GM12878 (cell line): ENCODE results near the gene POU2F1. TPM values are rescaled to one million over a fixed set of nuclear protein-coding genes. Genes with fewer than 3 reads are reported as not detected.

ENCODE experiments used
- ATAC-seq: fragments of 200-7000 bp; cut with Tn5 transposase; 3 replicates; pipeline ENCODE4 v1.9.1; 2020; ENCODE audit warnings: mild to moderate bottlenecking, moderate library complexity
- BruUV-seq: library from RNA; stranded (reverse); fragments of 400-500 nt; replicated peaks from 2 replicates; lab custom pipeline; 2021; lab: Mats Ljungman, UMichigan
- CTCF ChIA-PET: fragments of 300-600 bp; sonication (Branson Sonifier 250); formaldehyde crosslinking; extraction: SDS; loops from one replicate; lab custom pipeline; 2021; ENCODE audit warnings: inconsistent platforms; lab: Yijun Ruan, JAX
- POLR2A ChIA-PET: fragments of 350-600 bp; formaldehyde crosslinking; extraction: SDS; loops from one replicate; lab custom pipeline; 2021; ENCODE audit warnings: inconsistent platforms; lab: Charles Lee
- RAD21 ChIA-PET: fragments of 300-600 bp; sonication (Branson Sonifier 250); formaldehyde crosslinking; loops from one replicate; lab custom pipeline; 2023; ENCODE audit warnings: antibody characterized with exemption; ENCODE audit not compliant: unreplicated experiment; lab: Charles Lee
- SMC1A ChIA-PET: fragments of 300-600 bp; sonication (Branson Sonifier 250); formaldehyde crosslinking; loops from one replicate; lab custom pipeline; 2023; ENCODE audit not compliant: unreplicated experiment, uncharacterized antibody; lab: Charles Lee
- DNase-seq: peaks from one replicate; pipeline ENCODE4 v3.0.0-alpha.2; 2011; ENCODE audit warnings: low read depth, low spot score
- FAIRE-seq: peaks from 3 replicates; lab custom pipeline; 2011; peaks lifted over from hg19 to GRCh38; lab: Jason Lieb, UNC
- H2AFZ ChIP-seq: 2 replicates; pipeline ENCODE4 v1.6.0; 2011; ENCODE audit warnings: low read depth, low read length, control low read depth; ENCODE audit not compliant: control insufficient read depth
- H3K27ac ChIP-seq: 2 replicates; pipeline ENCODE4 v1.5.1; 2011; ENCODE audit warnings: control low read depth; ENCODE audit not compliant: control insufficient read depth, insufficient read depth
- H3K27me3 ChIP-seq, 2 experiments: replicated peaks in 1 of 2; 2 replicates each; pipeline versions ENCODE4 v1.6.0 to v1.6.1; 2011; ENCODE audit warnings: low read length in 1 of 2; ENCODE audit not compliant: control insufficient read depth in 2 of 2, insufficient read depth in 2 of 2
- H3K36me3 ChIP-seq, 2 experiments: 2 replicates each; pipeline ENCODE4 v1.5.1; 2011; ENCODE audit warnings: low read length in 1 of 2; ENCODE audit not compliant: control insufficient read depth in 2 of 2, insufficient read depth in 2 of 2
- H3K4me1 ChIP-seq: 2 replicates; pipeline ENCODE4 v1.6.1; 2011; ENCODE audit warnings: mild to moderate bottlenecking, low read length, moderate library complexity, mixed read lengths; ENCODE audit not compliant: control insufficient read depth, insufficient read depth
- H3K4me2 ChIP-seq: 2 replicates; pipeline ENCODE4 v1.6.0; 2011; ENCODE audit warnings: control low read depth; ENCODE audit not compliant: control insufficient read depth, insufficient read depth
- H3K4me3 ChIP-seq: fragments of 200-600 bp; sonication (generic); 2 replicates; pipeline ENCODE4 v1.5.1; 2016
- H3K79me2 ChIP-seq: 2 replicates; pipeline ENCODE4 v1.6.0; 2011; ENCODE audit warnings: low read length; ENCODE audit not compliant: control insufficient read depth, insufficient read depth
- H3K9ac ChIP-seq: 2 replicates; pipeline ENCODE4 v1.8.0; 2011; ENCODE audit warnings: low read length, control low read depth, mixed read lengths; ENCODE audit not compliant: control insufficient read depth, insufficient read depth
- H3K9me3 ChIP-seq: replicated peaks from 3 replicates; pipeline ENCODE4 v1.5.1; 2011; ENCODE audit warnings: mild to moderate bottlenecking, low read length; ENCODE audit not compliant: control insufficient read depth, insufficient read depth
- H4K20me1 ChIP-seq: 2 replicates; pipeline ENCODE4 v1.6.0; 2011; ENCODE audit not compliant: control insufficient read depth, insufficient read depth
- TARDBP ChIP-seq: IDR thresholded peaks from 2 replicates; pipeline ENCODE4 v1.6.1; 2016; ENCODE audit warnings: borderline replicate concordance
- WGBS: methylation state at CpG from one replicate; pipeline ENCODE4 v1.1.6; 2016; ENCODE audit warnings: low lambda C conversion rate; ENCODE audit not compliant: insufficient replicate concordance, insufficient coverage; ENCODE audit errors: missing lambda C conversion rate; 5-methylcytosine and 5-hydroxymethylcytosine counted together
- in situ Hi-C: fragments of 300-500 bp; cut with MboI; formaldehyde crosslinking; loops from 9 replicates; pipeline ENCODE4 v1.14.3; 2018; ENCODE audit warnings: mixed read lengths
- intact Hi-C: fragments of 100-400 bp; cut with micrococcal nuclease; formaldehyde crosslinking; loops from one replicate; pipeline ENCODE4 v1.14.2; 2022; ENCODE audit not compliant: unreplicated experiment
- polyA plus RNA-seq, 11 experiments: library from polyadenylated mRNA; depleted of rRNA in 4 of 11; unstranded in 6 of 11; stranded (reverse) in 5 of 11; fragments of >200 nt; fragmentation: Nextera tagmentation in 4 of 11; fragmentation: Illumina TruSeq in 1 of 11; extraction: Ambion mirVana in 4 of 11; extraction: Trizol in 1 of 11; gene quantifications; 1 replicate in 1 of 11; 2 replicates in 10 of 11; pipeline versions ENCODE4 v1.2.1 to v1.2.3, GENCODE V29; 2011 to 2016; ENCODE audit warnings: inconsistent platforms in 2 of 11, missing spikeins in 2 of 11, low read depth in 1 of 11
- total RNA-seq, 4 experiments: library from RNA; depleted of rRNA in 3 of 4; stranded (reverse); fragments of >200 nt in 3 of 4; fragmentation: Illumina TruSeq in 1 of 4; extraction: Trizol in 1 of 4; gene quantifications; 2 replicates each; pipeline versions ENCODE4 v1.2.1 to v1.2.3, GENCODE V29; 2013 to 2021
- TF ChIP-seq, protein P1 (sequence below): fragments of 150-350 bp; IDR thresholded peaks from 2 replicates; pipeline ENCODE4 v1.6.1; 2016; ENCODE audit warnings: low read depth, low read length
- TF ChIP-seq, protein P2 (sequence below): fragments of 450-650 bp; IDR thresholded peaks from 2 replicates; pipeline ENCODE4 v1.6.1; 2017; ENCODE audit warnings: mild to moderate bottlenecking, moderate library complexity

Gene POU2F1
- total and polyA plus RNA-seq, 10 of the 15 experiments (the other 5 are each of a cell fraction or from before 2014, with no cell fraction given), result 2.5 to 21.7 (median 12.5) TPM

DNA sequence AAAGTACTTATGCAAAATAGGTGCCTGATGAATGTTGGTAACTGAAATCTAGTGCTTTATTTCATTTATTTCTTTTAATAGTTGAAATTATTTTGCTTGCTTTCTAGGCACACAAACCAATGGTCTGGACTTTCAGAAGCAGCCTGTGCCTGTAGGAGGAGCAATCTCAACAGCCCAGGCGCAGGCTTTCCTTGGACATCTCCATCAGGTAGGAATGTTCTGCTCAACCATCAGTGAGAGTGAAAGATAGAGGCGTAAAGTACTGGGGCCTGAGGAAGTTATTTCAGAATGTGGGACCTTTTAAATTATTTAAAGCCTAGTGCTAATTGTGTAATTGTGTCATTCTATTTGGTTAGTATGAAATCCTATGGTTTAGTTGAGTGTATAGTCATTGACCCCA lies 144.7 kb downstream of the POU2F1 start:
- POLR2A ChIA-PET, result no interaction called here
- Histone ChIP-seq H3K79me2 (peaks cover 23% of the 10 kb centered on the region), H3K9ac (no peak overlapping the region), H2AFZ (no peak overlapping the region), H3K9me3 (no peaks in the 10 kb centered on the region), H3K4me1 (no peaks in the 10 kb centered on the region), H3K4me3 (no peak overlapping the region), H3K27ac (no peak overlapping the region), H3K36me3 (peaks cover 0 to 8% of the 10 kb centered on the region in 2 experiments; a peak in 1 of 4 replicates), H3K27me3 (no peaks in the 10 kb centered on the region), H3K4me2 (no peak overlapping the region), H4K20me1 (no peaks in the 10 kb centered on the region; the same call in 1 of the 2 replicates)
- no TSS peak for BruUV-seq
- DNase-seq (no peak), FAIRE-seq (no peak), ATAC-seq (no peak)
- TF ChIP-seq TARDBP, result no peak
- TF ChIP-seq, protein P1, sequence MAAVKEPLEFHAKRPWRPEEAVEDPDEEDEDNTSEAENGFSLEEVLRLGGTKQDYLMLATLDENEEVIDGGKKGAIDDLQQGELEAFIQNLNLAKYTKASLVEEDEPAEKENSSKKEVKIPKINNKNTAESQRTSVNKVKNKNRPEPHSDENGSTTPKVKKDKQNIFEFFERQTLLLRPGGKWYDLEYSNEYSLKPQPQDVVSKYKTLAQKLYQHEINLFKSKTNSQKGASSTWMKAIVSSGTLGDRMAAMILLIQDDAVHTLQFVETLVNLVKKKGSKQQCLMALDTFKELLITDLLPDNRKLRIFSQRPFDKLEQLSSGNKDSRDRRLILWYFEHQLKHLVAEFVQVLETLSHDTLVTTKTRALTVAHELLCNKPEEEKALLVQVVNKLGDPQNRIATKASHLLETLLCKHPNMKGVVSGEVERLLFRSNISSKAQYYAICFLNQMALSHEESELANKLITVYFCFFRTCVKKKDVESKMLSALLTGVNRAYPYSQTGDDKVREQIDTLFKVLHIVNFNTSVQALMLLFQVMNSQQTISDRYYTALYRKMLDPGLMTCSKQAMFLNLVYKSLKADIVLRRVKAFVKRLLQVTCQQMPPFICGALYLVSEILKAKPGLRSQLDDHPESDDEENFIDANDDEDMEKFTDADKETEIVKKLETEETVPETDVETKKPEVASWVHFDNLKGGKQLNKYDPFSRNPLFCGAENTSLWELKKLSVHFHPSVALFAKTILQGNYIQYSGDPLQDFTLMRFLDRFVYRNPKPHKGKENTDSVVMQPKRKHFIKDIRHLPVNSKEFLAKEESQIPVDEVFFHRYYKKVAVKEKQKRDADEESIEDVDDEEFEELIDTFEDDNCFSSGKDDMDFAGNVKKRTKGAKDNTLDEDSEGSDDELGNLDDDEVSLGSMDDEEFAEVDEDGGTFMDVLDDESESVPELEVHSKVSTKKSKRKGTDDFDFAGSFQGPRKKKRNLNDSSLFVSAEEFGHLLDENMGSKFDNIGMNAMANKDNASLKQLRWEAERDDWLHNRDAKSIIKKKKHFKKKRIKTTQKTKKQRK, result no peak
- TF ChIP-seq, protein P2, sequence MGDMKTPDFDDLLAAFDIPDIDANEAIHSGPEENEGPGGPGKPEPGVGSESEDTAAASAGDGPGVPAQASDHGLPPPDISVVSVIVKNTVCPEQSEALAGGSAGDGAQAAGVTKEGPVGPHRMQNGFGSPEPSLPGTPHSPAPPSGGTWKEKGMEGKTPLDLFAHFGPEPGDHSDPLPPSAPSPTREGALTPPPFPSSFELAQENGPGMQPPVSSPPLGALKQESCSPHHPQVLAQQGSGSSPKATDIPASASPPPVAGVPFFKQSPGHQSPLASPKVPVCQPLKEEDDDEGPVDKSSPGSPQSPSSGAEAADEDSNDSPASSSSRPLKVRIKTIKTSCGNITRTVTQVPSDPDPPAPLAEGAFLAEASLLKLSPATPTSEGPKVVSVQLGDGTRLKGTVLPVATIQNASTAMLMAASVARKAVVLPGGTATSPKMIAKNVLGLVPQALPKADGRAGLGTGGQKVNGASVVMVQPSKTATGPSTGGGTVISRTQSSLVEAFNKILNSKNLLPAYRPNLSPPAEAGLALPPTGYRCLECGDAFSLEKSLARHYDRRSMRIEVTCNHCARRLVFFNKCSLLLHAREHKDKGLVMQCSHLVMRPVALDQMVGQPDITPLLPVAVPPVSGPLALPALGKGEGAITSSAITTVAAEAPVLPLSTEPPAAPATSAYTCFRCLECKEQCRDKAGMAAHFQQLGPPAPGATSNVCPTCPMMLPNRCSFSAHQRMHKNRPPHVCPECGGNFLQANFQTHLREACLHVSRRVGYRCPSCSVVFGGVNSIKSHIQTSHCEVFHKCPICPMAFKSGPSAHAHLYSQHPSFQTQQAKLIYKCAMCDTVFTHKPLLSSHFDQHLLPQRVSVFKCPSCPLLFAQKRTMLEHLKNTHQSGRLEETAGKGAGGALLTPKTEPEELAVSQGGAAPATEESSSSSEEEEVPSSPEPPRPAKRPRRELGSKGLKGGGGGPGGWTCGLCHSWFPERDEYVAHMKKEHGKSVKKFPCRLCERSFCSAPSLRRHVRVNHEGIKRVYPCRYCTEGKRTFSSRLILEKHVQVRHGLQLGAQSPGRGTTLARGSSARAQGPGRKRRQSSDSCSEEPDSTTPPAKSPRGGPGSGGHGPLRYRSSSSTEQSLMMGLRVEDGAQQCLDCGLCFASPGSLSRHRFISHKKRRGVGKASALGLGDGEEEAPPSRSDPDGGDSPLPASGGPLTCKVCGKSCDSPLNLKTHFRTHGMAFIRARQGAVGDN, result no peak
- 97% methylated on average over 2 of the region's 2 CpGs for WGBS
- RAD21 ChIA-PET, result no interaction called here
- in situ Hi-C loops, result no loop called here
- SMC1A ChIA-PET, result interaction anchor here (1.0 to 1.3 kb wide), 3 partner anchors 10 to 167 kb away, joined by 3 to 4 read pairs (median 3); no protein-coding TSS in a partner anchor
- intact Hi-C loops, result no loop called here
- CTCF ChIA-PET, result interaction anchor here (1.0 to 1.4 kb wide), 3 partner anchors 36 to 307 kb away, joined by 3 read pairs; no protein-coding TSS in a partner anchor
